GM19351 (cell line): ENCODE measurements around the gene NAALADL2.
"Not testable (repeated sequence)": the region's sequence is repeated elsewhere in the genome, so short reads cannot be mapped to it uniquely, and the experiment has no call there.

Experiments
- ATAC-seq: cut with Tn5 transposase; IDR thresholded peaks from one replicate; pipeline ENCODE4 v1.9.1; 2021; ENCODE audit warnings: mild to moderate bottlenecking, moderate library complexity; ENCODE audit not compliant: unreplicated experiment

The NAALADL2 gene

DNA sequence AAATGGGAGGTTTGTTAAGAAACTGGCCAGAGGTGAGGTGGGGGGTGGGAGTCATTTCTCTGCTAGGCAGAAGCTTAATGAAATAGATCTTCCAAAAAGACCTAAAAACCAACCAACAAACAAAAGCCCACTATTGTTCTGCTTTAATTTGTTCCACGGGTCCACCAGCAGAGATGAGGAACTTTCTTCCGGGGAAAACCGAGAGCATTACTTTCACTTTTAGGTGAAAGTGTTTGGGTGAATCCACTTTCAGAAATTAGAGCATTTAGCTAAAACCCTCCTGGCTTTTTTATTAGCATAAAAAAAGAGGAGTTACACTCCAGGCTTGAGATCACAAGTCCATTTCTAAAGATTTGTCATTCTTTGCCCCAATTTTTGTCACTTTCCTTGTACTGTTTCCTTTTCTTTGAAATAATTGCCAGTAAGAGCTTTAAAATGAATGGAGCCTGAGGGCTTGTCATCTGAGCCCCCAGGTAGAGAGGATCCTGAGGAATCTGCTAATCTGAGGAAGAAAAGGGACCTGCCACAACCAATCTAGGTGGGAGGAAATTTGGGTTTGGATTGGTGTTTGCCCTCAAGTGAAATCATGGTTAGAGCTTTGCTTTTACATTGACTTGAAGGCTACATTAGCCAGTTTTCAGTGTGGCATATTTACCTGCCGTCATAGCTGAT lies 667.6 kb downstream of the NAALADL2 start:
- ATAC-seq: no peak

DNA sequence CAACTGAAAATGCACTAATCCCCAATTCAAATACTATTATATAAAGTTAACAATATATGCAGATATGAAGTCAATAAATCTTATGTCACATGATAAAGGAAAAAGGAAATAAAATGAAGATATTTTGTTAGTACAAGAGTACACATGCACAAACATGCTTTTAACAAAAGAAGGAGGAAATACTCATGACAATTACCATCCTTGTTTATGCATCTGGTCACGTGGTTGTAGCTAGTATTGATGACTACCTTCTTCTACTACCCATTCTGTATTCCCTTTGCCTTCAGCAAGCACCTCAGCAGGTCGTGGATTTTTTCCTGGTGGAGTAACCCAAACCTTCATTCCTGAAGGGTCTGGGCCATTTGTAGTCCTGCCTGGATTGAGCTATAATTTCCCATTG lies 669.6 kb downstream of the NAALADL2 start:
- not testable (repeated sequence) for ATAC-seq

- no peak for ATAC-seq
Measured at GRCh38 chr3:175535351-175535750, 676.2 kb downstream of the NAALADL2 start.

GRCh38 chr3:175546115-175546514 lies 687.0 kb downstream of the NAALADL2 start:
- ATAC-seq: no peak

GRCh38 chr3:175552929-175553328 lies 693.8 kb downstream of the NAALADL2 start:
- no peak for ATAC-seq

DNA sequence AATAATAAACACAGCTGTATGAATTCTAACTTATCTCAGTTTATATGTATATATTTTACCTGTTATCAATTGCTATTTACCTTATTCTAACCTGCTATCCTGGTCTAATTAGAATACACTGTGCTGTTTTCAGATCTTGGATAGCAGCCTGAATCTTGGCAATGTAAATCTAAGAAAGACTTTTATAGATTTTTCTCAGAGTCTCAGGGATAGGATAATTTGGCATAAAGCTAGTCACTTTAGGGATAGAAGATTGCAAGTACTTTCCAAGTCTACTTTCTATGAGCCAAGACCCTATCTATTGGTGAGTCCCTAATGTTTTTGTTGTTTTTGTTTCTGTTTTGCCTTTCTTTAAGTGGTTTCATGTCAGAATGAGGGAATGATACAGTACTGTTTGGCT lies 695.7 kb downstream of the NAALADL2 start:
- ATAC-seq: no peak

GRCh38 chr3:175558261-175558660 lies 699.1 kb downstream of the NAALADL2 start:
- ATAC-seq: no peak

DNA sequence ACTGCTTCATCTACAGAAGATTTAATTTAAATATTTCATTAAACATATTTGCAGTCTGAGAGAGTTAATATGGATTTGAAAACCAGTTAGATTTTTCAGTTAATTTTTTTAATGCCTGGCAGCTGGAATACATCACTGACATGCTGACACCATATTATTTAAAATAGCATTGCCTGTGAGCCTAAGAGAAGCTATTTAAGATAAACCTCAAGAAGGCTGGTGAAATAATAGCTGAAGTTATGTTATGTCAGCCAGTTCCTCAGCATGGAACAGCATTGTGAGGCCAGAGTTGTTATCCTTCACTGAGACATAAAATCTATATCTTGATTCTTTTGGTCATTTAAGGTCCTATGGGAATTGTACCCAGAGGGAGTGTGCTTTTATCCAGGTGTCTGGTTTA lies 705.2 kb downstream of the NAALADL2 start:
- ATAC-seq: no peak

DNA sequence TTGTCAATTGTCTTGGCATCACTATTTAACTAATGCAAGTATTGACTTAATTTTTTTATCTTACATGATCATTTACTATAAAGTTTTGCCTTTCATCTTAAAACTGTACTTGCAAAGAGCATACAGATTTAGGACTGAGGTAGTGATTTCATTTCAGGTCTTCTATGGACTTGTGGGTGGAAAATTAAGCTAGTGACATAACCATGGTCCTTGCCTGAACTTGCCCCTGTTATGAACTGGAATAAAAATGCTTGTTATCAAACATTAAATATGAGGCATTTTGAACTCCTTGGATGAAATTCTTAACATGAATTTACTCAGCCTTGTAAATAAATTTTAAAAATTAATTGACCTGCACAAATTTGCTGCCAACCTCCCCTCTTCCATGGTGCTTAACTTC lies 712.0 kb downstream of the NAALADL2 start:
- ATAC-seq: no peak

DNA sequence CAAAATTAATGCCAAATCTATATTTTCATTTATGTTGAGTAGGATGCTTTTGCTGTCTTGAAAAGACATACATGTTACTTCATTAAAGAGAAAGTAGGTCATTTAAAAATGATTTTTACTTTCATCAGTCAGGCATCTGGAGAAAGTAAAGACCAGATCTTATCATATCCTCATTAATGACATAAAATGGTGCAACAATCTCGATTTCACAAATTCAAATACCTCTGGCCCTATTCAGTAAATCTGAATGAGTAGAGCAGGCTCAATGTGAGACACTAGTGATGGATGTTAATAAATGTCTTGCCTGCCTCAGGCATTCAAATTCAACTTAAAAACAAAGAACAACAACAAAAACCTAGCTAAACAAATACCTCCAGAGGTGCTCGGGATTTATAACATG lies 714.1 kb downstream of the NAALADL2 start:
- no peak for ATAC-seq

DNA sequence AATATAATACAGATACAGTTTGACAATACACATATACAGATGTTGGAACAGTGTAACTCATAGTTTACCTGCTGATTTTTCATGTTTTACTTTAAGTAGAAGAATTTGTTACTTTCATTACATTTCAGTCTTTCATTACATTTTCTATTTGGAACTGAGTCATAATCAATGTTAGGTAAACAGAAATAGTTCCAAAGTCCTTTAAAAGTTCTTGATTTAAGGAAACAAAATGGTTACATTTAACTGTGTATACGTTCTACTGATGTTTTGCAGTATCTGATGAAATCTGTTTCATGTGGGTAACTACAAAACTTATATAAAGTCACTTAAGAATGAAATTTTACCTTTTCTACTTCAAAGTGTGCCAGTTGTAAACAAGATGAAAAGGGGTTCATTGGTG lies 721.2 kb downstream of the NAALADL2 start:
- ATAC-seq: no peak

- no peak for ATAC-seq
Measured at GRCh38 chr3:175585898-175586297, 726.8 kb downstream of the NAALADL2 start.

DNA sequence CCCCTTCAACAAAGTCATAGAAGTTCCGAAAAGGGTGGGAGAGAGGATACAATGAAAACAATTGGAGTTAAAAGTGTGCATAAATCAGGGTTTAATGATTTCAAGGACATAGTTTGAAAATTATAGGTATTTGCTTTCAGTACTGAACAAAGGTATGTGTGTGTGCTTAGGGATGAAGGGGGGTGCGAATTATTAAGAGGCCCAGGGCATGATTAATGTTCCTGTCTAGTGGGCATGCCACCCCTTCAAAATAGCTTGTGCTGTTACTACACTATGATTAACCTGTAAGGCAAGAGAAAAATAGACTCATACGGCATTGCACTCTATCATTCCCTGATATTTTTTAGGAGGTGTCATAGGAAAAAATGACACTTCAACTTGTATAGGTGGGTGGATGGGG lies 731.6 kb downstream of the NAALADL2 start:
- no peak for ATAC-seq

DNA sequence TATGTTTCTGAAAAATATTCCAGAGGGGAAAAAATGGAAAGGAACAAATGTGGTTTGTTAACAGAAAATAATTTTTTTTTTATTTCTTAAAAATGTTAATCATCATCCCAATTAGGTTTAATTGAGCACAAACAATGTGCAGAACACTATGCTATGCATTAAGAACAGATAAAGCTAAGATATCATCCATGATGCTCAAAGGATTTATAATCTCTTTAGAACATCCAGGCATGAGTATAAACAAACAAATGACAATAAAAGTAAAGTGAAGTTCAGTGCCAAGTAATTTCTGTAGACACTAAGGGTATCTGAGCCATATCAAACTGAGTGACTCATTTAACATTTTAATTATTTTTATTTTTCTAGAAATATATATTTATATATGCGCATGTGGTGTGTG lies 732.2 kb downstream of the NAALADL2 start:
- no peak for ATAC-seq

DNA sequence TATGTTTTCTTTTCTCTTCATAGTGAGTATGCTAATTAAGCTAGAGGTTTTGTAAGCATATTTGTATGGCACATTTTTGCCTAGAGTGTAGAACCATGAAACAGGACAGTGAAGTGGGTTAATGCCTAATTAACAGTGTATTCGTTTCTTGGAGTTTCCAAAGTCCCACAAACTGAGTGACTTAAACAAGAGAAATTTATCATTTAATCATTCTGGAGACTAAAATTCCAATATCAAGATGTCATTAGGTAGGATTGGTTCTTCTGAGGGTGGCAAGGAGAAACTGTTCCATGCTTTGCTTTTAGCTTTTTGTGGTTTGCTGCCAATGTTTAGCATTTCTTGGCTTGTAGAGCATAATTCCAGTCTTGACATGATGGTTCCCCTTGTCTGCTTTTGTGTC lies 734.2 kb downstream of the NAALADL2 start:
- no peak for ATAC-seq

GRCh38 chr3:175598740-175599139 lies 739.6 kb downstream of the NAALADL2 start:
- ATAC-seq: no peak

GRCh38 chr3:175601521-175601920 lies 742.4 kb downstream of the NAALADL2 start:
- no peak for ATAC-seq

DNA sequence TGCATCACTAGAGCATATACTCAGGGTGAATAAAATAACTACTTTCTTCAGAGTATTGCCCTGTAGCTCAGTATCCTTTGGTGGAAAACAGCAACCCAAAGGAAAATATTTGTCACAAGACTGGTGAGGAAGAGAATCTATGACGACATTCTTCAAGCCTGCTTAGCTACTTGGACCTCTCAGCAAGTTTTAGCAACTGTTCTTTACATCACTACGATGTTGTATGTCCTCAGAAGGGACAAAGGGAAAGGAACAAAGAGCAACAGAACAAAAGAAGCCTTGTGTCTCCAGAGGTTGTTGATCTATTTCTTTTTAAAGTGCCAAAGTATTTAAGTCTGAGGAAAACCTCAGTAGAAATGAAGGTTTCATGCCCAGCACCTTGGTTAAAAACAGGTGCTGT lies 746.7 kb downstream of the NAALADL2 start:
- ATAC-seq: no peak

DNA sequence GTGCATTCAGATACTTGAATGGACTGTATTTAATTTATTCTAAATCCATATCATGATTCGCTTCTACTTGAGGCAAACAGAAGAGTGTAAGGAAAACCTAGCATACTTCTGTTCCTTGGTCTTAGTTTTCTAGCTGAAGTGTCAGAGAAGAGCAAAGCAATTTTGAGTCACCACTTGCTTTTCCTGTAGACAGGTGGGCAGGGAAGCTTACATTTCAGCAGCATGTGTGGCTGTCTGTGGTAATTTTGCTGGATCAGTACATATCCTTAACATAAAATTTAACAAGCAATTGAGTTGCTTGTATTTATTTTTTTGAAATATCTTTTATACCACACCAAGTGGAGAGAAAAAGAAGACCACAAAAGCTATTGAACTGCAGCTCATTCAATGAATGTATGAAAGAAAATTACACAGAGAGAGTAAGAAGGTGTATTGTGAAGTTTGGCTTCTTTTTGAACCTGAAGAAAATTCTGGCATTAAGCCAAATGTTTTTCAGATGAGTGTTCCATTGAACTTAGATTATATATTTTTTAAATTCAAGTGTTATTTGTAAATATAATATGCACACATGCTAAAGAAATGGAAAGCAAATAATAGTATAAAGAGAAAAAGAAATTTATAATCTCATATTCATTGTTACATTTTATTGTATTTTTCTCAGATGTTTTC lies 747.6 kb downstream of the NAALADL2 start:
- ATAC-seq: no peak

DNA sequence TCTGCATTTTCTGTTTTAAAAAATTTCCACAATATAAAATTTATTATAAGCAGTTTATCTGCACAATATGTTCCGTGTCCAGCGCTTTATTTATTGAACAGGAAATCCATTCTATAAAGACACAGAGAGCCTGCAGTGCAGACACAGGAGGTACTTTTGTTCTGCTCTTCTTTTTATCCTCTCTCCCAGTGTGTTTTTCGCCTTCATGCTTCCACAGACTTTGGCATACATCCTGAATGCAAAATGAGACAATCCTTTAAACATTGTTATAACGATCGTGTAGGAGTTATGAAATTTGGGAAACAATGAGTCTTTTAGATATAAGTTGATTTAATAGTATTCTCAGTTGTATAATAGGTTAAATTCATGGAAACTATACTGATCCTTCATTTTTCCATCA lies 749.2 kb downstream of the NAALADL2 start:
- no peak for ATAC-seq

DNA sequence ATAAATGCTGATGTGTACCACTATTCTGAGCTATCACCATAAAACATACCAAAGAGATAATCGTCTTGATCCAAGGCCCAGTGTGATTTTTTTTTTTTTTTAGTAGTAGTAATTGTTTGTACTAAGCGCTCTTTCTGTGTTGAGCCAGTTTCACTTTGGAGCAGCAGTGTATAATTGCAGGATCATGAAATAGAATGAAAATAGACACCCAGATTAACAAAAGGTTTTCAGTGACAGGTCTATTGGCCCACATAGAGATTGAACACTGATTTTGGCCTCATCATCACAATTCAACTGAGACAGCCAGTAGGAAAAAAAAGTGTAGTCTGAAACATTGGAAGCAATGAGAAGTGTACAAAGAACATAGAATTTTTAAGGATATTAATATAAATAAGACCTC lies 749.8 kb downstream of the NAALADL2 start:
- no peak for ATAC-seq

DNA sequence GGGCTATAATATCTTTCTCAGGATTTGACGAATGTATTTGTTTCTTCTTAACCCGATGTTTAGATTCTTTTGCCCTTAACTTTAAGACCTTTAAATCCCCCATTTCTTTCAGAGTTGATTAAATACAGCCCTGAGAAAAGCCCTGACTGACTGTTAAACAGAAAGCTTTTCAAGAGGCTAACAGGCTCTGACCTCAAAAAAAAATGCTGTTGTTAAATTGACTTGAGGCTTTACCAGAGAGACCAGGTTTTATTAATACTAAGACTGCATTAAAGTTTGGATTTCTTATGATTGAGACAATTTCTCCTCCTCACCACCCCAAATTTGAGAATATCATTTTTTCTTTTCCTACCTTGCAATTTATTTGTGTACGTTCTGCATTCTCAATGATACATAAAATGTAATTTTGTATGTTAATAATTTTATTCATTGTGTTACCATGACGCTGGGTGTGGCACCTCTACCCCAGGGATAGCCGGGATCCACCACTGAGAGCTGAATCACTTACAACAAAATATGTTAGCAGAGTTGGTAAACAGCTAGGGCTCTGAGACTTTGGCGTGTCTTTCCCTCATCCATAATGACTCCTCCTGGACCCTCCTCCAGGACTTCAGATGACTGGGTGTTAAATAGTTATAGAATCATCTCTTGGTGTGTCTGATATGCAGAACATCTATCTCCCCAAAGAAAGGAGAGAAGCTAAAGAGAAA lies 753.5 kb downstream of the NAALADL2 start:
- ATAC-seq: no peak
